Measurements from ENCODE around the gene SIK3.
A peak's percentile ranks its signal among the peaks of the same experiment; 100 is the strongest.

SIK3 gene

DNA sequence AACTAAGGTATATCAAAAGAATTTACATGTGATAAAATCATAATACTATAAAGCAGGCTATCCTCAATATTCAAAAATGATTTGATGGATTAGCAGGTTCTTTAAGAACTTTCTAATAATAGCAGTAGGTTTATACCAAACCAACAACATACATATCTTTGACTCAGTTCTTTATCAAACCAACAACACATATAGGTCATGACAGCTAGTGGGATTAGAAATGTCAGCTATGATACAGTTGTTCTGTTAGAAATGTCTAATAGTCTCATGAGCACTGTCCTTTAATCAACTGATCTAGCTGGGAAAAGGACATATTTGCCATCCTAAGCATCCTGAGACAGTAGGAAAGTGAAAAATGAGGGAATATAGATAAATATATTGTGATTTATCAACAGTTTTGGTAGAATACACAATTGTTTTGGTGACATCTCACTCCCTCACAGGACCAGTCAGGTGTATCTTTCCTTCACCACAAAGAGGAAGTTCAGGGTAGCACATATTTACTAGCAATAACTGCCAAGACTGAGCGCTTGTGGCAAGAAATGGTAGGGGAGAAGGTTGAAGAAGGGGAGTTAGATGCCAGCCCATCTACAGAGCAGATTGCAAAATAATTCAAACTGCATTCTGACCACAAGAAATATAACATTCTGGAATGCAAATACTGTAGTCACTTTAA lies 170.0 kb downstream of the SIK3 start:
- Mint-ChIP-seq H3K4me3 (no peak overlapping the region), H3K27ac (peak overlapping the region; percentile 84), H3K36me3 (ENCODE audit: low read depth) (peaks cover 47% of the 10 kb centered on the region), H3K4me1 (ENCODE audit: low read depth) (peaks cover 83% of the 10 kb centered on the region), H3K27me3 (no peaks in the 10 kb centered on the region), H3K9me3 (no peaks in the 10 kb centered on the region)
- no peak for DNase-seq

- peaks cover 79% of the 10 kb centered on the region for H3K4me1 Mint-ChIP-seq (ENCODE audit: low read depth)
- no peaks in the 10 kb centered on the region for H3K9me3 Mint-ChIP-seq
- H3K36me3 Mint-ChIP-seq (ENCODE audit: low read depth): peaks cover 46% of the 10 kb centered on the region
- H3K27ac Mint-ChIP-seq: peak overlapping the region; percentile 84
- H3K4me3 Mint-ChIP-seq: peak overlapping the region; percentile 41
- H3K27me3 Mint-ChIP-seq: no peaks in the 10 kb centered on the region
- no peak for DNase-seq
Observed at GRCh38 chr11:116927163-116927974, 170.9 kb downstream of the SIK3 start.

GRCh38 chr11:116925050-116925449 lies 173.2 kb downstream of the SIK3 start:
- peaks cover 59% of the 10 kb centered on the region for H3K36me3 Mint-ChIP-seq (ENCODE audit: low read depth)
- peak overlapping the region; percentile 74 for H3K27ac Mint-ChIP-seq
- no peak overlapping the region for H3K4me3 Mint-ChIP-seq
- no peaks in the 10 kb centered on the region for H3K27me3 Mint-ChIP-seq
- peaks cover 61% of the 10 kb centered on the region for H3K4me1 Mint-ChIP-seq (ENCODE audit: low read depth)
- no peaks in the 10 kb centered on the region for H3K9me3 Mint-ChIP-seq
- no peak for DNase-seq

- Mint-ChIP-seq H3K27me3 (no peaks in the 10 kb centered on the region), H3K4me3 (no peak overlapping the region), H3K9me3 (no peaks in the 10 kb centered on the region), H3K4me1 (ENCODE audit: low read depth) (peaks cover 9% of the 10 kb centered on the region), H3K27ac (no peak overlapping the region), H3K36me3 (ENCODE audit: low read depth) (peaks cover 29% of the 10 kb centered on the region)
- no peak for DNase-seq
Observed at GRCh38 chr11:116918925-116919655, 179.1 kb downstream of the SIK3 start.

GRCh38 chr11:116917632-116918031 lies 180.6 kb downstream of the SIK3 start:
- no peak overlapping the region for H3K4me3 Mint-ChIP-seq
- H3K4me1 Mint-ChIP-seq (ENCODE audit: low read depth): peaks cover 6% of the 10 kb centered on the region
- no peaks in the 10 kb centered on the region for H3K9me3 Mint-ChIP-seq
- H3K27me3 Mint-ChIP-seq: no peaks in the 10 kb centered on the region
- DNase-seq: no peak
- no peak overlapping the region for H3K27ac Mint-ChIP-seq
- peaks cover 25% of the 10 kb centered on the region for H3K36me3 Mint-ChIP-seq (ENCODE audit: low read depth)

DNA sequence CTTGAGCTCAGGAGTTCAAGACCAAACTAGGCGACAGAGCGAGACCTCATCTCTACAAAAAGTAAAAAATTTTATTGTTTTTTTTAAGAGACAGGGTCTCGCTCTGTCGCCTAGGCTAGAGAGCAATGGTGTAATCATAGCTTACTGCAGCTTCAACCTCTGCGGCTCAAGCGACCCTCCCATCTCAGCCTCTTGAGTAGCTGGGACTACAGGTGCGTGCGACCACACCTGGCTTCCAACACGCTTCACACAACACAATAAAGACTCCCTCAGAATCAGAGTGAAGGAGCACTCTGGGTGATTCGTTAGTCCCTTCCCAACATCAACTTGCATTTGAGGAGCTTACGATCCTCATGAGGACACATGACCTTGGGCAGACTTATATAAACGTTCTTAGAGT lies 181.3 kb downstream of the SIK3 start:
- Mint-ChIP-seq H3K27ac (no peak overlapping the region), H3K9me3 (no peaks in the 10 kb centered on the region), H3K4me3 (no peak overlapping the region), H3K36me3 (ENCODE audit: low read depth) (peaks cover 27% of the 10 kb centered on the region), H3K27me3 (no peaks in the 10 kb centered on the region), H3K4me1 (ENCODE audit: low read depth) (peaks cover 6% of the 10 kb centered on the region)
- DNase-seq: no peak

DNA sequence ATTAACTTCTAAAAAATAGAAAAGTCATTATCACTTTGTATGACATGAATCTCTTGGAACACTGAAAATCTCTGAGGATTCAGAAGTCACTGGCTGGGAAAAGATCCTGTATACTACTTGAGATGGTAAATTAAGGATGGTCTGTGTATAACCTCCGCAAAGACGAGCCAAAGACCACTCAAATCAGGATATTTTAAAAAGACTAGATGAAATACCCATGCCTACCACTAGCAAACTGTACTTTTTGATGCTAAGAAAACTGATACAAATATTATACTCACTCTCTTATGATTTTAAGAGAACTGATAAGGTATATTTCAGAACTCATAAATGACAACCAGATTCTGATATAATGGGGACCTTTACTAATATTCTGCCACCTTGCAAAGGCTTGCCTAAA lies 182.2 kb downstream of the SIK3 start:
- Mint-ChIP-seq H3K4me1 (ENCODE audit: low read depth) (peaks cover 6% of the 10 kb centered on the region), H3K36me3 (ENCODE audit: low read depth) (peaks cover 24% of the 10 kb centered on the region), H3K27ac (no peak overlapping the region), H3K9me3 (no peaks in the 10 kb centered on the region), H3K27me3 (no peaks in the 10 kb centered on the region), H3K4me3 (no peak overlapping the region)
- DNase-seq: no peak

DNA sequence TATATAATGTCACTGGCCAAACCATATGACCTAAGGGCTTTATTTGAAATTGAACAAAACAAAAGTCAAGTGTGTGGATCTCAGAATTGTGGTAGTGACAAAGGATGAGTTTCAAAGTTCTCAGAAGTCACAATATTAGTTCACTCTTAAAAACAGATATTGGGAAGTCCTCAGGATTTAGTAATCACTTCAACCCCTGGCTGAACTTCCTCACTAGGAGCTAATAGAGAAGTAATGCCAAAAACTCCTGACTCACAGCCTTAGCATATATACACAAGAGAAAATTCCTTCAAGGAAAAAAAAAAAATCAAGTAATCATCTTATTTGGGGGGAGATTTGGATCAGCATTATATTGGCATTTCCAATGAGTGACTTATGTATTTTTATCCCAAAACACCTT lies 185.2 kb downstream of the SIK3 start:
- Mint-ChIP-seq H3K4me3 (no peak overlapping the region), H3K27me3 (no peaks in the 10 kb centered on the region), H3K9me3 (no peaks in the 10 kb centered on the region), H3K27ac (no peak overlapping the region), H3K36me3 (ENCODE audit: low read depth) (peaks cover 24% of the 10 kb centered on the region), H3K4me1 (ENCODE audit: low read depth) (peaks cover 20% of the 10 kb centered on the region)
- DNase-seq: no peak

DNA sequence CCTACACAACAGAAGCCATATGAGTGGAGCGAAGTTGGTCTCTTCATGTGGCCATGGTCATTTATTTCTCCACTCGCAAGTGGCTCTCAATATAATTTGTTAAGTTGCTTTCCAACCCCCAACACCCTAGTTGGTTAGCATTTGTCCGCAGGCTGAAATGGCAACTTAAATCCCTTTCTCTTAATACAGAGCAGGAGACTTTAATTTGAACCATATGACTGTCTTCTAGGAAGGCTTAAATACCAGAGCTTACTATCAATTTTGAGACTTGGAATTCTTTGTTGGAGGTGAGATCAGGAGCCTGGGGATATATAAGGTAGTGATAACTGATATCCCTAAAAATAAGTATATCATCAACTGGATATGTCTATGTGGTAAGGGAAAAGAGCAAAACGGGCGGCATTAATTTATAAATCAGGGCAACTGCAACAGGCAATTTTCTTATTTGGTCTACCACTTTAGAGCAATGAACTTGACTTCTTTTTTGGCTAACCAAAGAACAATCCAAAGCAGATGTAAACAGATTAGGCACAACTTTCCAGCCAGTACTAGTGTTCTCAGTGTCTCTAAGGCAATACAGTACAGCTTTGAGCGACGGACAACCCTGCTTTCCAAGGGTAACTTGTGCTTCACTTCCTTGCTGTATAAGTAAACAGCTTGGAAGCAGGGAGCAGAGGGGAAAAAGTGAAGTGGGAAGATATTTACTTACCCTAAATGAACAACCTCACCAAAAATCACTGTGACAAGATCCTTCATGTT lies 186.1 kb downstream of the SIK3 start:
- Mint-ChIP-seq H3K27me3 (no peaks in the 10 kb centered on the region), H3K36me3 (ENCODE audit: low read depth) (peaks cover 24% of the 10 kb centered on the region), H3K27ac (no peak overlapping the region), H3K4me3 (no peak overlapping the region), H3K9me3 (no peaks in the 10 kb centered on the region), H3K4me1 (ENCODE audit: low read depth) (peaks cover 22% of the 10 kb centered on the region)
- DNase-seq: no peak

- Mint-ChIP-seq H3K4me1 (ENCODE audit: low read depth) (peaks cover 23% of the 10 kb centered on the region), H3K36me3 (ENCODE audit: low read depth) (peaks cover 32% of the 10 kb centered on the region), H3K9me3 (no peaks in the 10 kb centered on the region), H3K4me3 (no peak overlapping the region), H3K27me3 (no peaks in the 10 kb centered on the region), H3K27ac (no peak overlapping the region)
- DNase-seq: no peak
Observed at GRCh38 chr11:116910847-116911246, 187.4 kb downstream of the SIK3 start.

DNA sequence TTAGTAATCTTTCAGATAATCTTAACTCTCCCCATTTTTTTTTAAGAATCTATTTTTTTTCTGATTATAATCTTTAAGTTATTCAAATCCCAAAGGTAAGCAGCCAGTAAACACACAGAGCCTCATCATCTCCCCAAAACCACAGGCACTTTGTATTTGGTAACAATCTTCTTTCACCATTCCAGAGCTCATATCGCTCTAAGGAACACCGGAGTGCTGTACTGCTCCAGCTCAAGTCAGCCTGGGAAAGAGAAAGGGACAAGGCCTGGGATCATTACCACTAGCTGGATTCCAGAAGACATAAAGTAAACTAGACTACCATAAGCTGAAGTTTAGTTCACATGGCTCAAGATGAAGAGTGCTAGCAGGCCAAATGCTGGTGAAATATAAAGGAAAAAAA lies 187.8 kb downstream of the SIK3 start:
- no peak overlapping the region for H3K4me3 Mint-ChIP-seq
- H3K36me3 Mint-ChIP-seq (ENCODE audit: low read depth): peaks cover 37% of the 10 kb centered on the region
- H3K4me1 Mint-ChIP-seq (ENCODE audit: low read depth): peaks cover 23% of the 10 kb centered on the region
- no peak overlapping the region for H3K27ac Mint-ChIP-seq
- H3K9me3 Mint-ChIP-seq: no peaks in the 10 kb centered on the region
- DNase-seq: no peak
- no peaks in the 10 kb centered on the region for H3K27me3 Mint-ChIP-seq

- Mint-ChIP-seq H3K27ac (no peak overlapping the region), H3K4me1 (ENCODE audit: low read depth) (peaks cover 23% of the 10 kb centered on the region), H3K9me3 (no peaks in the 10 kb centered on the region), H3K36me3 (ENCODE audit: low read depth) (peaks cover 41% of the 10 kb centered on the region), H3K27me3 (no peaks in the 10 kb centered on the region), H3K4me3 (no peak overlapping the region)
- DNase-seq: no peak
Observed at GRCh38 chr11:116909245-116909644, 189.0 kb downstream of the SIK3 start.

GRCh38 chr11:116906479-116906878 lies 191.7 kb downstream of the SIK3 start:
- H3K4me3 Mint-ChIP-seq: no peak overlapping the region

DNA sequence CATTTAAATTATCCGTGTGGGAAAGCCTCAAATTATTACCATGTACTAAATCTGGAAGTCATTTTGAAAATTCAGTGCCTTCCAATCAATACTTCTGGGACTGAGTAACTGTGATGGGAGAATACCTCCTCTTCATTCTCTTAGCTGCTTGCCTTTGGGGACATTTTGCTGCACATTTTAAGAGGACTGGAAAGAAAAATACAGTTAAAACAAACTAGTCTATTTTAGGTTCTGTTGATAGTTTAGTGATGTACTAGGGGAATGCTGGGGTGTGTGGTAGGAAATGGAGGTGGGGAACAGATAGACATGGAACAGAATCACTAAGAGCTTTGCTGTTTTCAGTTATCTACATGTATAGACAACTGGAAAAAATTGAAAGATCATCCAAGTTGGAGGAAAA lies 195.1 kb downstream of the SIK3 start:
- DNase-seq: no peak
- H3K4me1 Mint-ChIP-seq (ENCODE audit: low read depth): peaks cover 23% of the 10 kb centered on the region
- H3K9me3 Mint-ChIP-seq: peaks cover 10% of the 10 kb centered on the region
- peaks cover 52% of the 10 kb centered on the region for H3K36me3 Mint-ChIP-seq (ENCODE audit: low read depth)
- no peak overlapping the region for H3K4me3 Mint-ChIP-seq
- no peaks in the 10 kb centered on the region for H3K27me3 Mint-ChIP-seq
- peak overlapping the region; percentile 22 for H3K27ac Mint-ChIP-seq

More at GRCh38 chr11:116906479-116906878, 191.7 kb downstream of the SIK3 start:
- Mint-ChIP-seq H3K4me1 (ENCODE audit: low read depth) (peaks cover 42% of the 10 kb centered on the region), H3K36me3 (ENCODE audit: low read depth) (peaks cover 37% of the 10 kb centered on the region), H3K9me3 (no peaks in the 10 kb centered on the region), H3K27me3 (no peaks in the 10 kb centered on the region), H3K27ac (no peak overlapping the region)
- no peak for DNase-seq
